Neuronal stem cell (in vitro differentiated cells): ENCODE results near the gene TSBP1.

ENCODE experiments used
- DNase-seq: peaks from one replicate; pipeline ENCODE4 v3.0.0-alpha.2; 2013; ENCODE audit warnings: low spot score
- H2AFZ ChIP-seq: one replicate; pipeline ENCODE4 v1.6.1; 2013; ENCODE audit warnings: mild to moderate bottlenecking, low read length, inconsistent platforms
- H2AK5ac ChIP-seq: 2 replicates; pipeline ENCODE4 v1.6.1; 2013; ENCODE audit warnings: low read depth, mild to moderate bottlenecking, inconsistent platforms, low read length, moderate library complexity, mixed read lengths
- H2BK120ac ChIP-seq: 2 replicates; pipeline ENCODE4 v1.6.1; 2013; ENCODE audit warnings: low read depth, mild to moderate bottlenecking, inconsistent platforms, low read length, moderate library complexity, mixed read lengths
- H2BK12ac ChIP-seq: one replicate; pipeline ENCODE4 v1.6.1; 2013; ENCODE audit warnings: low read length, inconsistent platforms
- H2BK15ac ChIP-seq: 2 replicates; pipeline ENCODE4 v1.6.1; 2013; ENCODE audit warnings: mild to moderate bottlenecking, low read length, inconsistent platforms, mixed read lengths
- H2BK5ac ChIP-seq: one replicate; pipeline ENCODE4 v1.6.1; 2013; ENCODE audit warnings: inconsistent platforms, mild to moderate bottlenecking, low read length, moderate library complexity
- H3K14ac ChIP-seq: one replicate; pipeline ENCODE4 v1.6.1; 2013; ENCODE audit warnings: low read length, inconsistent platforms
- H3K18ac ChIP-seq: 2 replicates; pipeline ENCODE4 v1.6.1; 2013; ENCODE audit warnings: low read length, inconsistent platforms
- H3K23ac ChIP-seq: 2 replicates; pipeline ENCODE4 v1.6.1; 2013; ENCODE audit warnings: low read depth, mild to moderate bottlenecking, mixed read lengths, low read length, inconsistent platforms; ENCODE audit not compliant: poor library complexity
- H3K27ac ChIP-seq: replicated peaks from 3 replicates; pipeline ENCODE4 v1.5.1; 2013; ENCODE audit warnings: low read length, inconsistent platforms
- H3K27me3 ChIP-seq, 3 experiments: 2 replicates each; pipeline ENCODE4 v1.6.1; 2013; ENCODE audit warnings: low read length in 3 of 3, mild to moderate bottlenecking in 2 of 3, inconsistent platforms in 1 of 3, low read depth in 1 of 3, mixed read lengths in 1 of 3, moderate library complexity in 1 of 3; ENCODE audit not compliant: control insufficient read depth in 3 of 3, insufficient read depth in 3 of 3
- H3K36me3 ChIP-seq, 2 donors: replicated peaks in 1 of 2; 2 replicates each; pipeline ENCODE4 v1.6.1; 2013; ENCODE audit warnings: low read length in 2 of 2; ENCODE audit not compliant: control insufficient read depth in 2 of 2, insufficient read depth in 2 of 2
- H3K4ac ChIP-seq: 2 replicates; pipeline ENCODE4 v1.6.1; 2013; ENCODE audit warnings: inconsistent platforms, mild to moderate bottlenecking, low read length, moderate library complexity
- H3K4me1 ChIP-seq, 2 donors: 1 replicate in 1 of 2; 2 replicates in 1 of 2; pipeline ENCODE4 v1.6.1; 2013; ENCODE audit warnings: low read length in 2 of 2, low read depth in 1 of 2; ENCODE audit not compliant: control insufficient read depth in 2 of 2, insufficient read depth in 1 of 2
- H3K4me2 ChIP-seq: one replicate; pipeline ENCODE4 v1.6.1; 2013; ENCODE audit warnings: mild to moderate bottlenecking, low read length, inconsistent platforms; ENCODE audit not compliant: insufficient read depth, poor library complexity, severe bottlenecking
- H3K4me3 ChIP-seq, 2 donors: 2 replicates each; pipeline ENCODE4 v1.5.1; 2013; ENCODE audit warnings: low read length in 2 of 2, mild to moderate bottlenecking in 2 of 2, inconsistent platforms in 1 of 2, moderate library complexity in 1 of 2
- H3K79me1 ChIP-seq: one replicate; pipeline ENCODE4 v1.6.1; 2013; ENCODE audit warnings: low read depth, mild to moderate bottlenecking, inconsistent platforms, low read length, moderate library complexity
- H3K9ac ChIP-seq: one replicate; pipeline ENCODE4 v1.6.1; 2013; ENCODE audit warnings: mild to moderate bottlenecking, low read depth, low read length, inconsistent platforms; ENCODE audit not compliant: poor library complexity
- H3K9me3 ChIP-seq, 2 donors: replicated peaks in 1 of 2; 2 replicates each; pipeline versions ENCODE3 to v1.6.1; 2013; ENCODE audit warnings: low read length in 2 of 2, mild to moderate bottlenecking in 2 of 2, inconsistent platforms in 1 of 2, low read depth in 1 of 2, mixed read lengths in 1 of 2, moderate library complexity in 1 of 2; ENCODE audit not compliant: control insufficient read depth in 2 of 2, insufficient read depth in 1 of 2
- H4K8ac ChIP-seq: one replicate; pipeline ENCODE4 v1.6.1; 2013; ENCODE audit warnings: low read depth, mild to moderate bottlenecking, inconsistent platforms, low read length, moderate library complexity
- H4K91ac ChIP-seq: one replicate; pipeline ENCODE4 v1.6.1; 2013; ENCODE audit warnings: low read length, low read depth, mild to moderate bottlenecking, inconsistent platforms; ENCODE audit not compliant: poor library complexity
- WGBS, 2 donors: extraction: QIAGEN DNeasy Blood & Tissue Kit; methylation state at CpG; one replicate each; pipeline ENCODE4 v1.1.7; 2013; ENCODE audit warnings: missing lambda C conversion rate in 2 of 2, mixed read lengths in 1 of 2; ENCODE audit not compliant: insufficient read length in 2 of 2, insufficient replicate concordance in 1 of 2; ENCODE audit errors: extremely low coverage in 2 of 2; 5-methylcytosine and 5-hydroxymethylcytosine counted together

Gene TSBP1

GRCh38 chr6:32340242-32340641, 31.5 kb downstream of the TSBP1 start:
- peaks cover 0 to 24% (median 0%) of the 10 kb centered on the region in 3 experiments for H3K27me3 ChIP-seq
- H3K4ac ChIP-seq = no peak overlapping the region
- no peak overlapping the region for H3K9ac ChIP-seq
- H4K8ac ChIP-seq = no peak overlapping the region
- H3K4me3 ChIP-seq = no peak overlapping the region
- H3K14ac ChIP-seq = no peak overlapping the region
- H3K27ac ChIP-seq = no peak overlapping the region
- H3K36me3 ChIP-seq = no peaks in the 10 kb centered on the region
- H2BK15ac ChIP-seq = no peak overlapping the region
- WGBS, 2 donors = no CpG with 5 or more reads among the region's 2 CpGs
- no peak overlapping the region for H3K23ac ChIP-seq
- no peak overlapping the region for H2AFZ ChIP-seq
- H2BK5ac ChIP-seq = no peak overlapping the region
- DNase-seq = no peak
- no peak overlapping the region for H4K91ac ChIP-seq
- H3K79me1 ChIP-seq = no peaks in the 10 kb centered on the region
- no peaks in the 10 kb centered on the region for H3K4me1 ChIP-seq
- H2AK5ac ChIP-seq = no peak overlapping the region
- no peak overlapping the region for H2BK12ac ChIP-seq
- no peaks in the 10 kb centered on the region for H3K9me3 ChIP-seq
- H3K18ac ChIP-seq = no peak overlapping the region
- H3K4me2 ChIP-seq = no peak overlapping the region
- no peak overlapping the region for H2BK120ac ChIP-seq

GRCh38 chr6:32337186-32337805, 34.4 kb downstream of the TSBP1 start:
- H2BK5ac ChIP-seq = no peak overlapping the region
- H3K4ac ChIP-seq = no peak overlapping the region
- no CpG with 5 or more reads among the region's 4 CpGs for WGBS, 2 donors
- H3K9ac ChIP-seq = no peak overlapping the region
- H2AK5ac ChIP-seq = no peak overlapping the region
- DNase-seq = no peak
- no peaks in the 10 kb centered on the region for H3K4me1 ChIP-seq
- no peak overlapping the region for H2BK120ac ChIP-seq
- no peak overlapping the region for H4K8ac ChIP-seq
- H4K91ac ChIP-seq = no peak overlapping the region
- no peak overlapping the region for H2BK12ac ChIP-seq
- no peaks in the 10 kb centered on the region for H3K9me3 ChIP-seq
- H3K23ac ChIP-seq = no peak overlapping the region
- H3K79me1 ChIP-seq = no peaks in the 10 kb centered on the region
- peaks cover 0 to 17% (median 0%) of the 10 kb centered on the region in 3 experiments for H3K27me3 ChIP-seq
- no peaks in the 10 kb centered on the region for H3K36me3 ChIP-seq
- no peak overlapping the region for H2AFZ ChIP-seq
- H2BK15ac ChIP-seq = no peak overlapping the region
- no peak overlapping the region for H3K14ac ChIP-seq
- no peak overlapping the region for H3K4me2 ChIP-seq
- H3K18ac ChIP-seq = no peak overlapping the region
- H3K27ac ChIP-seq = no peak overlapping the region
- H3K4me3 ChIP-seq = no peak overlapping the region

- H3K4ac ChIP-seq = no peak overlapping the region
- no peak overlapping the region for H3K4me2 ChIP-seq
- no peak overlapping the region for H2AK5ac ChIP-seq
- no peaks in the 10 kb centered on the region for H3K9me3 ChIP-seq
- no peaks in the 10 kb centered on the region for H3K36me3 ChIP-seq
- H2BK5ac ChIP-seq = no peak overlapping the region
- H3K23ac ChIP-seq = no peak overlapping the region
- no peak overlapping the region for H2BK120ac ChIP-seq
- no peak overlapping the region for H3K14ac ChIP-seq
- no peak overlapping the region for H2AFZ ChIP-seq
- no peak overlapping the region for H4K8ac ChIP-seq
- WGBS, 2 donors = no CpG with 5 or more reads among the region's 1 CpG
- DNase-seq = no peak
- peaks cover 0 to 16% (median 0%) of the 10 kb centered on the region in 3 experiments for H3K27me3 ChIP-seq
- H4K91ac ChIP-seq = no peak overlapping the region
- H2BK15ac ChIP-seq = no peak overlapping the region
- no peaks in the 10 kb centered on the region for H3K79me1 ChIP-seq
- no peak overlapping the region for H3K27ac ChIP-seq
- H2BK12ac ChIP-seq = no peak overlapping the region
- no peak overlapping the region for H3K4me3 ChIP-seq
- no peak overlapping the region for H3K18ac ChIP-seq
- H3K4me1 ChIP-seq = no peaks in the 10 kb centered on the region
- no peak overlapping the region for H3K9ac ChIP-seq
Observed at GRCh38 chr6:32332433-32332832, 39.3 kb downstream of the TSBP1 start.

GRCh38 chr6:32329141-32329540, 42.6 kb downstream of the TSBP1 start:
- peaks cover 0 to 10% (median 0%) of the 10 kb centered on the region in 3 experiments for H3K27me3 ChIP-seq
- no peak overlapping the region for H4K8ac ChIP-seq
- H3K23ac ChIP-seq = no peak overlapping the region
- H3K9me3 ChIP-seq = no peaks in the 10 kb centered on the region
- DNase-seq = no peak
- no peak overlapping the region for H2BK12ac ChIP-seq
- H3K79me1 ChIP-seq = no peaks in the 10 kb centered on the region
- no peak overlapping the region for H3K27ac ChIP-seq
- H3K4me2 ChIP-seq = no peak overlapping the region
- no peak overlapping the region for H2BK5ac ChIP-seq
- no peak overlapping the region for H2BK15ac ChIP-seq
- no peak overlapping the region for H2AFZ ChIP-seq
- no peak overlapping the region for H3K18ac ChIP-seq
- no peak overlapping the region for H4K91ac ChIP-seq
- H2BK120ac ChIP-seq = no peak overlapping the region
- H3K14ac ChIP-seq = no peak overlapping the region
- no peak overlapping the region for H3K4ac ChIP-seq
- no peak overlapping the region for H3K4me3 ChIP-seq
- H3K9ac ChIP-seq = no peak overlapping the region
- H2AK5ac ChIP-seq = no peak overlapping the region
- no peaks in the 10 kb centered on the region for H3K4me1 ChIP-seq
- no peaks in the 10 kb centered on the region for H3K36me3 ChIP-seq
